ENCODE measurements around the gene PTPRA.

GRCh38 chr20:2835331-2835796, 37.9 kb upstream of the PTPRA start:
- no peak for TF ChIP-seq CSRNP3 (CRISPR knock-in tag; IDR thresholded peaks at IDR 0.05)
- no peak for TF ChIP-seq ARNTL (CRISPR knock-in tag; IDR thresholded peaks at IDR 0.05; ENCODE audit: borderline replicate concordance, low read depth)
- no peak for TF ChIP-seq ZNF565 (CRISPR knock-in tag; conservative IDR thresholded peaks at IDR 0.05; ENCODE audit: low read depth)
- no peak for TF ChIP-seq ZC3H10 (CRISPR knock-in tag; IDR thresholded peaks at IDR 0.05)
- no peak for TF ChIP-seq ESRRG (CRISPR knock-in tag; IDR thresholded peaks at IDR 0.05)
- TF ChIP-seq GLIS3 (CRISPR knock-in tag; IDR thresholded peaks at IDR 0.05) = no peak
- no peak for TF ChIP-seq ZFP3 (CRISPR knock-in tag; IDR thresholded peaks at IDR 0.05)
- no peak for TF ChIP-seq TOX (CRISPR knock-in tag; IDR thresholded peaks at IDR 0.05; ENCODE audit: borderline replicate concordance)
- TF ChIP-seq, protein P1, sequence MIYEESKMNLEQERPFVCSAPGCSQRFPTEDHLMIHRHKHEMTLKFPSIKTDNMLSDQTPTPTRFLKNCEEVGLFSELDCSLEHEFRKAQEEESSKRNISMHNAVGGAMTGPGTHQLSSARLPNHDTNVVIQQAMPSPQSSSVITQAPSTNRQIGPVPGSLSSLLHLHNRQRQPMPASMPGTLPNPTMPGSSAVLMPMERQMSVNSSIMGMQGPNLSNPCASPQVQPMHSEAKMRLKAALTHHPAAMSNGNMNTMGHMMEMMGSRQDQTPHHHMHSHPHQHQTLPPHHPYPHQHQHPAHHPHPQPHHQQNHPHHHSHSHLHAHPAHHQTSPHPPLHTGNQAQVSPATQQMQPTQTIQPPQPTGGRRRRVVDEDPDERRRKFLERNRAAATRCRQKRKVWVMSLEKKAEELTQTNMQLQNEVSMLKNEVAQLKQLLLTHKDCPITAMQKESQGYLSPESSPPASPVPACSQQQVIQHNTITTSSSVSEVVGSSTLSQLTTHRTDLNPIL (CRISPR knock-in tag; IDR thresholded peaks at IDR 0.05; ENCODE audit: low read depth) = no peak
- TF ChIP-seq PPARA (CRISPR knock-in tag; IDR thresholded peaks at IDR 0.05; ENCODE audit: borderline replicate concordance) = no peak
- no peak for TF ChIP-seq BACH2 (CRISPR knock-in tag; IDR thresholded peaks at IDR 0.05; ENCODE audit: borderline replicate concordance)
- TF ChIP-seq ZFP30 (CRISPR knock-in tag; IDR thresholded peaks at IDR 0.05) = no peak
- TF ChIP-seq, protein P2, sequence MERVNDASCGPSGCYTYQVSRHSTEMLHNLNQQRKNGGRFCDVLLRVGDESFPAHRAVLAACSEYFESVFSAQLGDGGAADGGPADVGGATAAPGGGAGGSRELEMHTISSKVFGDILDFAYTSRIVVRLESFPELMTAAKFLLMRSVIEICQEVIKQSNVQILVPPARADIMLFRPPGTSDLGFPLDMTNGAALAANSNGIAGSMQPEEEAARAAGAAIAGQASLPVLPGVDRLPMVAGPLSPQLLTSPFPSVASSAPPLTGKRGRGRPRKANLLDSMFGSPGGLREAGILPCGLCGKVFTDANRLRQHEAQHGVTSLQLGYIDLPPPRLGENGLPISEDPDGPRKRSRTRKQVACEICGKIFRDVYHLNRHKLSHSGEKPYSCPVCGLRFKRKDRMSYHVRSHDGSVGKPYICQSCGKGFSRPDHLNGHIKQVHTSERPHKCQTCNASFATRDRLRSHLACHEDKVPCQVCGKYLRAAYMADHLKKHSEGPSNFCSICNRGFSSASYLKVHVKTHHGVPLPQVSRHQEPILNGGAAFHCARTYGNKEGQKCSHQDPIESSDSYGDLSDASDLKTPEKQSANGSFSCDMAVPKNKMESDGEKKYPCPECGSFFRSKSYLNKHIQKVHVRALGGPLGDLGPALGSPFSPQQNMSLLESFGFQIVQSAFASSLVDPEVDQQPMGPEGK (CRISPR knock-in tag; IDR thresholded peaks at IDR 0.05; ENCODE audit: borderline replicate concordance) = no peak
- no peak for TF ChIP-seq ISL1 (CRISPR knock-in tag; IDR thresholded peaks at IDR 0.05)

Measured in SK-N-SH treated with all-trans-retinoic acid at 6 μM for 48 hours (cell line).